H1 (cell line): ENCODE data around the gene AHSG. TPM values are rescaled to one million over a fixed set of nuclear protein-coding genes. Genes with fewer than 3 reads are reported as not detected.

Experiments
- BACH1 ChIP-seq: IDR thresholded peaks from 2 replicates; pipeline ENCODE4 v1.6.1; 2012; ENCODE audit warnings: low read length, improper control_type of control experiment
- GABPA ChIP-seq: IDR thresholded peaks from 2 replicates; pipeline ENCODE4 v1.6.1; 2011; ENCODE audit warnings: mild to moderate bottlenecking, low read length, moderate library complexity, borderline replicate concordance; ENCODE audit not compliant: insufficient read depth
- GTF2F1 ChIP-seq: IDR thresholded peaks from 2 replicates; pipeline ENCODE4 v1.6.1; 2012; ENCODE audit warnings: low read depth, low read length, improper control_type of control experiment, borderline replicate concordance
- KDM4A ChIP-seq: IDR thresholded peaks from one replicate; pipeline ENCODE4 v1.7.1; 2012; ENCODE audit warnings: low read depth, mild to moderate bottlenecking, moderate library complexity, low read length, inconsistent platforms; ENCODE audit not compliant: severe bottlenecking
- MAFK ChIP-seq: IDR thresholded peaks from 2 replicates; pipeline ENCODE4 v1.6.1; 2012; ENCODE audit warnings: low read depth, mild to moderate bottlenecking, improper control_type of control experiment, low read length
- SAP30 ChIP-seq: fragments of 300-600 bp; sonication (generic); IDR thresholded peaks from 2 replicates; pipeline ENCODE4 v1.7.1; 2012; ENCODE audit warnings: low read length, moderate library complexity, mild to moderate bottlenecking, inconsistent platforms; ENCODE audit not compliant: insufficient read depth, insufficient replicate concordance
- TBP ChIP-seq: IDR thresholded peaks from 2 replicates; pipeline ENCODE4 v1.6.1; 2011; ENCODE audit warnings: low read depth, low read length, improper control_type of control experiment
- polyA plus RNA-seq, 7 experiments: library from polyadenylated mRNA; depleted of rRNA in 3 of 7; stranded (reverse) in 5 of 7; unstranded in 2 of 7; fragments of >200 nt in 5 of 7; fragments of 200-250 nt in 2 of 7; gene quantifications; 1 replicate in 5 of 7; 2 replicates in 1 of 7; 4 replicates in 1 of 7; pipeline versions ENCODE4 v1.2.1 to v1.2.3, GENCODE V29; 2011 to 2013; ENCODE audit warnings: missing spikeins in 2 of 7, mixed read lengths in 2 of 7
- total RNA-seq: library from RNA; stranded (reverse); fragmentation: NEBNext Ultra II Directional; extraction: Animal tissue kit (Norgen Biotek cat#: 25700); gene quantifications from 2 replicates; pipeline ENCODE4 v1.2.1, GENCODE V29; 2021

AHSG gene
- total and polyA plus RNA-seq, 2 of the 8 experiments (the other 6 are each of a cell fraction or from before 2014, with no cell fraction given) = 0.68 to 0.78 TPM

DNA sequence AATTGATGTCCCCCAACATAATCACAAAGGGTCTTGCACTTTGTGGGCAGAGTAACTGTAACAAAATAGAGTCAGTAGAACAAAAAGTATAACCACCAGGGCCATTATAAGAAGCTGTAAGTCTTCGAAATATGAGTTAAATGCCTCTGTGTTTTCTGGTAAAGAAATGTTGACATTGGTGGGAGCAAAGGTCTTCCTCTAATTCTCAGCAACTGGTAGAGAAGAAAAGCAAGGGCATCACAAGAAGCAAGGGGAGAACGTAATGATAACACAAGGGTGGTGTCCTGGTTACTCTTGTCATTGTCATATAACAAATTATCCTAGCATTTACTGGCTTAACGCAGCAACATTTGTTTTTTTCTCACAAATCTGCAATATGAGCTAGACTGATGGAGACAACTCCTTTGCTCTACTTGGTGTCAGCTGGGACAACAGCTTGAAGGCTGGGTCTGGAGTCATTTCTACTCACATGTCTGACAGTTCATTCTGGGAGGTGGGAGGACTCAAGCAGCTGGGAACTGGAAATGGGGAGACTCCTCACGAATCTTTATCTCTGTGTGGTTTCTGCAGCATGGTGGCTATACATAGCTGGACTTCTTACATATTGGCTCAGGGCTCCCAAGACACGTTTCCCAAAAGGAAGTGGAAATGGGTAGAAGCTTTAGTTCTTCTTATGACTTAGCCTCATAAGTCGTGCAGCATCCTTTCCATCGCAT lies 22.1 kb upstream of the AHSG start (continued):
- TF ChIP-seq SAP30 (no peak), TBP (no peak), GTF2F1 (no peak), MAFK (no peak), KDM4A (no peak), BACH1 (no peak), GABPA (no peak)
